HG02938 (cell line): ENCODE results near the gene DCDC2.
"Not testable (repeated sequence)": the region's sequence is repeated elsewhere in the genome, so short reads cannot be mapped to it uniquely, and the experiment has no call there.

Experiments used
- ATAC-seq: cut with Tn5 transposase; IDR thresholded peaks from one replicate; pipeline ENCODE4 v1.9.1; 2021; ENCODE audit warnings: mild to moderate bottlenecking, moderate library complexity; ENCODE audit not compliant: unreplicated experiment

Gene DCDC2

DNA sequence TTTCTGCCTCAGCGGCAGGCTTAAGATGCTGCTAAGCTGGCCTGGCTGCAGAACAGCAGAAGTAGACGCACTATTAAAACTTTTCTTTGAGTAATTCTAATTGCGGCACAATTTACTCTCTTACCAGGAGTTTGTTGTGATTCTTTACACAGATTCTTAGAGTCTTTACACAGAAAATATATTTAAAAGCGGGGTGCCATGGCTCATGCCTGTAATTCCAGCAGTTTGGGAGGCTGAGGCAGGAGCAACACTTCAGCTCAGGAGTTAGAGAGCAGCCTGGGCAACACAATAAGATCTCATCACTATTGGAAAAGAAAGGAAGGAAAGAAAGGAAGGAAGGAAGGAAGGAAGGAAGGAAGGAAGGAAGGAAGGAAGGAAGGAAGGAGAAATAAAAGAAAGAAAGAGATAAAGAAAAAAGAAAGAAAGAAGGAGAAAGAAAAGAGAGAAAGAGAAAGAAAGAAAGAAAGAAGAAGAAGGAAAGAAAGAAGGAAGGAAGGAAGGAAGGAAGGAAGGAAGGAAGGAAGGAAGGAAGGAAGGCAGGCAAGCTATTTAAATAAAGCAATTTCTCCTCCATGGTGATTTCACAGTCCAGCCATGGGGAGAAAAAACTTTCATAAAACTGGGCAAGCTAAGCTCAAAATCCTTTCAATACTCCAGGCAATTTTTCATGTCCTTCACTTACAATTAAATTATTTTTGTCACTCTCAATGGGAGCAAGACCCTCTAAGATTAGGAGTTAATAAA is 23.8 kb upstream of the DCDC2 start:
- no peak for ATAC-seq

DNA sequence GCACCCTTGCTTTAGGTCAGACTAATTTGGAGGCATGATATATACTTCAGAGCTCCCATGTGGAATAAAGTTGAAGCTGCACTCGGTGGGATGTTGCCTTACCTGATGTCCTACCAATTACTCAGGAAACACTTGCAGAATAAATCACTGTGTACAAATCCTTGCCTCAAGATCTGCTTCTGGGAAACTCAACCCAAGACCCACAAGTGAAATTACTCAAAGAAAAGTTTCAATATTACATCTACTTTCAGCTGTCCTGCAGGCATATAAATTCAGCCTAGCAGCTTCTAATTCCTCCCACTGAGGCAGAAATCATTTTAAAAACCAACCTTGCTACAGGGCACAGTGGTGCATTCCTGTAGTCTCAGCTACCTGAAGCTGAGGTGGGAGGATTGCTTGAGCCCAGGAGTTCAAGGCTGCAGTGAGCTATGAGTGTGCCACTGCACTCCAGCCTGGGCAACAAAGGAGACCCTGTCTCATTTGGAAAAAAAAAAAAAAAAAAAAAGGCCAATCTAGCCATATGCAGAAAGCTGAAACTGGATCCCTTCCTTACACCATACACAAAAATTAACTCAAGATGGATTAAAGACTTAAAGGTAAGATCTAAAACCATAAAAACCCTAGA is 20.7 kb upstream of the DCDC2 start:
- ATAC-seq, result no peak

DNA sequence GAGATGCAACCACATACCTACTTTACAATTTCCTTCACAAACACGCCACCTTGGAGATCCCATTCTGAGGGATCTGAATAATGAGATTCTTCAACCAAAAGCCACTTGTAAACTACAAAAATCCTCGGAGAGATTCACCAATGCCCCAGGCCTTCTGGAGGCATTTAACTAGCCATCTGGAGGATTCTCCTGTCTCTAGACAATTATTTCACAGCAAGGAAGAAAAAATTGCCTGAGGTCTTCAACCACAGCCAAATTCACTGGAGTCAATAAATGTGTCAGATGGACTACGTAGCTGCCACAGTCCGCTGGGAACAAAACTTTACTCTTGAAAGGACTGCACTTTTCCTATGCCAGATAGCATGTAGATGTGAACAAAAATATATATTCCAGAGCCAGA is 19.0 kb upstream of the DCDC2 start:
- ATAC-seq, result no peak

DNA sequence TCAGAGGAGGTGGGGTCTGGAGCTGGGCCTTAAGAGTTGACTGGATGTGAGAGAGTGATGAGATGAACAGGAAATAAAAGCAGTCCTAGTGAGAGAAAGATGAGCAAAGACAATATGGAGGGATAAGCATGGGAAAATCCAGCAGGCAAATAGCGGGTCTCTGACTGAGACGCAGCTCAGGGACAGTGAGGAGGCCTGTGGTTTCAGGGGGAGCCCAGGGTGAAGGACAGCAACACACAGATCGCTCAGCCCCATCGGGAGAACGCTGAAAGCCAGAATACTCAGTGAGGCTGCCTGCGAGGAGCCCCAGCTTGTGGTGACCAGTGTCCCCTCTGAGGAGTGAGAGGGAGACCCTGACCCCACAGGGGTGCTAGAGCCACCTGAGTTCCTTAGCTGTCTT is 16.8 kb upstream of the DCDC2 start:
- ATAC-seq, result no peak

- not testable (repeated sequence) for ATAC-seq
These were observed 7.3 kb upstream of the DCDC2 start for GRCh38 chr6:24365103-24365633.

DNA sequence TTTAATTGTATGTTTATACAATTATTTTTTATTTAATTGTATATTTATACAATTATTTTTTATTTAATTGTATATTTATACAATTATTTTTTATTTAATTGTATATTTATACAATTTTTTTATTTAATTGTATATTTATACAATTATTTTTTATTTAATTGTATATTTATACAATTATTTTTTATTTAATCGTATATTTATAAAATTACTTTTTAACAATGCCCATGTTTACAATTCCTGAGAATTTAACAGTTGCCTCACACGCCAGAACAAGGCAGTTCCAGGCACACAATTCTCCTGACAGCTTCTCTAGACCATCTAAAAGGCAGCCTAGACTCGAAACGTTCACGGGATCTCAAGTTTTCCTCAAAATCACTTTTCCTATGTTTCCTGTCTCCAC is 4.5 kb upstream of the DCDC2 start:
- ATAC-seq, result not testable (repeated sequence)

DNA sequence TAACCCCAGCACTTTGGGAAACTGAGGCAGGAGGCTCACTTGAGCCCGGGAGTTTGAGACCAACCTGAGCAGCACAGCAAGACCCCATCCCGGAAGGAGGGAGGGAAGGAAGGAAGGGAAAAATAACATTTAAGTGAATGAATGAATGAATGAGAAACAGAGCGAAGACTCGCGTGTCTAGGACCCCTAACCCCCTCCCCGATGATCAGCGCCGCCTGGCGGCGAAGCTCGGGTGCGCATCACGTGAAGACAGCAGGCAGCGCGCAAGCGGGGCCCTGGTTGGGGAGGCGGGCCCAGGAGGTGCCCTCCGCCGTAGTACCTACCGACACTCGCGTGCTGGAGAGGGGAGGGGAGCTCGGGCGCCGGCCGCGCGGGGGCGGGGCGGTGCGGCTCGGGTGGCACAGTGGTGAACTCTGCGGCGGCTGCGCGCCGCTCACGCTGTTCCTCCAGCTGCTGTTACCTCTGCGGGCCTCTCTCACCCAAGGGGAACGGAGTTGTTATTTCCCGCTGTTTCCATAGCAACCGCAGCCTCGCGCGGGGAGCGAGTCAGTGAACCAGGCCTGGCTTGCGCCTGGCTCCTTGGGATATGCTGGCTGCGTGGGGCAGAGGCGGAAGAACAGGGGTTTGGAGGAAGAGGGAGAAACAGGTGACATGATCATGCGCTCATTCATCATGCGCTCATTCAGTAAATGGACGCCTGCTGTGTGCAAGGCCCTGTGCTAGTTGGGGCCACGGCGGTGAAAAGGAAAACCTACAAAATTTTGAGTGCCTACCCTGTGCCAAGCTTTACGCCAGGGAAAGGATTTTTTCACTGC is 2.0 kb upstream of the DCDC2 start:
- peak; percentile 76 for ATAC-seq

DNA sequence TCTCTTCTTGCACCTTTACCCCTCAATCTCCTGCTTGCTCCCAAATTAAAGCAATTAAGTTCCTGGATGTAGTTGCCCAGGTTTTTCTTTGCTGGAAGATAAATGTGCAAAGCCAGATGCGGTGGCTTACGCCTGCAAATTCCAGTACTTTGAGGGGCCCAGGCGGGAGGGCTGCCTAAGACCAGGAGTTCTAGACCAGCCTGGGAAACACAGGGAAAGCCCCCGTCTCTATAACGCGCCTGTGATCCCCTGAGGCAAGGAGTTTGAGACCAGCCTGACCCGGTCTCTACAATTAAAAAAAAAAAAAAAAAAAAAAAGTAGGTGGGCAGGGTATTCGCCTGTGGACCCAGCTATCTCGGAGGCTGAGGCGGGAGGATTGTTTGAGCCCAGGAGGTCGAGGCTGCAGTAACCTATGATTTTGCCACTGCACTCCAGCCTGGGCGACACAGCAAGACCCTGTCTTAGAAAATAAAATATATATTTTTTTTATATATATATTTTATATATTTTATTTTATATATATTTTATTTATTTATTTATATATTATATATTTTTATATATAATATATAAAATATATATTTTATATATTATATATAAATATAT is 461 bp upstream of the DCDC2 start:
- ATAC-seq, result no peak

GRCh38 chr6:24356310-24356973 is 1.4 kb downstream of the DCDC2 start:
- no peak for ATAC-seq

GRCh38 chr6:24355393-24355792 is 2.5 kb downstream of the DCDC2 start:
- ATAC-seq, result no peak

- ATAC-seq, result no peak
These were observed 4.0 kb downstream of the DCDC2 start for GRCh38 chr6:24353861-24354260.

DNA sequence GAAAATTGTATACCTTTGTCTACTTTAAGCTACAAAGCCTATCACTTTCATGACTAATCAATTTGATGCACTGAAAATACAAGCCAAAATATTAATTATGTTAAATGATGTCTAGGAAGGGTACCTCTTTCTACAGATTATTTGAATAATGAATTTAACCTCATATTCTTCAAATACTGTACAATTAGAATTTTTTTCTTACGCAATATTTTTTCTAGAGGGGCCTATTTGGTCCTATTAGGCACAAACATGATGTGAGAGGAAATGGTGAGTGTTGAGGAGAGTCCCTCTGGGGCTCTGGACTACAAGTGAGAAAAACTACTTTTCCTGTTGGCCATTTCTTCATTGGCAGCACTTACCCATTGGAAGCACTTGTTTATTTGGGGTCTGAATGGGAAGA is 5.4 kb downstream of the DCDC2 start:
- ATAC-seq, result no peak

DNA sequence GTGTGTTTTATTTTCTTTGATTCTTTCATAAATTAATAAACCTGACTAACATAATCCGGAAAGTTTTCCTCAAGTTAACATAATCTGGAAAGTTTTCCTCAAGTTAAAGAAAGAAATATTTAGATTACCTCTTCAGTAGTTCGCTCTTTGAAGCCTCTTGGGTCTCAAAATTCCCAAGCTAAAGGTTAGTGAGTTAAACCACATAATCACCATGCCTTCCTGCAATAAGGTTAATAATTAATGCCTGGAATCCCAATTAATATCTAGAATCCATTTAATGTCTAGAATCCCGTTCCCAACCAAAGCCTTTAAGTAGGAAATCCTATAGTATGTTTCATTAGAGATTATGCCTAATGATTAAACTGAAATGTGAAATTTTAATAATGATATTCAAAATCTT is 12.9 kb downstream of the DCDC2 start:
- ATAC-seq, result no peak

DNA sequence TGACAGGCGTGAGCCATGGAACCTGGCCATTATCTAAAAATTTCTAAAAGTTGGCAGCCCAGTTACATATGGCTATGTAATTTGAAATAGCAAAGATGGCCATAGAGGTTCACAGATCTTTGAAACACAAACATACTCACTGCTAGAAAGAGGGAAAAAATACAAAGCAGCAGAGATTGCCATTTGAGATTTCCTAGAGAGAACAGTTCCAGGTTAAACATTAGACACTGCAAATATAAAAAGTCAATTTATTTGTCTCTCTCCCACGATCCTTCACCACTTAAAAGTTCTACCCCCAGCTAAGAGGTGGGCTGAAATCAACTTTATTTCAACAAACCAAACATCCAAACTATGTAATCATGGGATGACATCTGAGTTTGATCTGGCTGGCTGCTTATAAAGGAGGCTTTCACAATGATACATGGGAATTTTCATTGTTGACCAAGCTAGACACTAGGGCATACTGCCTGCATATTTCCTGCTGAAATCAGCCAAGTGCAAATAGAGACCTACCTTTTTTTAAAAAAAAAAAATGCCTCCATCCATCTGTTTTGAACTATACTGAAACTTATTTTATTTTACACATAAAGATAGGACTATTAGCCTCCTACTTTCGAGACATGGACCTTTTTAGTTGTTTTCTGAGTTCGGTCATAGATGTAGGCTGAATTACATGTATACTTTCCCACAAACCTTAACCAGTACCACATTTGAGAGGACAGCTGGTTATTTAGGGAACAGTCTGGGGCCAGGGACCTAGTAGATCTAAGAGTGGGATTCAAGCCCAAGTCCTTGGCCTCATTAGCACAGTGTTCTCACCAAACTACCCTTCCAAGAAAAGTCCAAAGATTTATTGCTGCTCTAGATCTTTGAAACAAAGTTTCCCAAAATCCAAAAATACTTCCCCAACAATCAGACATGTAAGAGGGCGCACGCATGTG is 16.6 kb downstream of the DCDC2 start:
- ATAC-seq, result no peak

- no peak for ATAC-seq
These were observed 17.9 kb downstream of the DCDC2 start for GRCh38 chr6:24339932-24340331.

DNA sequence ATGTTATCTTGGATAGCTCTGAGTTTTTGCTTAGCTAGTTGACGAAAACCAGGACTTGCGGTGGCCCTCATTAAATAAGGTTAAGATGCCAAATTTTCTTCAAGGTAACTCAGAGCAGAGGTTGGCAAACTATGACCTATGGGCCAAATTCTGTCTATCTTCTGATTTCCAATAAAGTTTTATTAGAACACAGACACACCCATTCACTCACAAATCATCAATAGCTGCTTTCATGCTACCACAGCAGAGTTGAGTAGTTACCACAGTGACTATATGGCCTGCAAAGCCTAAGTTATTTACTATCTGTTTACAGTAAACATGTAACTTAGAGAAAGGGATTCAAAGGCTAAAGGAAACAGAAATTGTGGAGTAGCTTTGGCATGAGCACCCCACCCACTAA is 23.6 kb downstream of the DCDC2 start:
- no peak for ATAC-seq

- no peak for ATAC-seq
These were observed 25.5 kb downstream of the DCDC2 start for GRCh38 chr6:24332317-24332716.

DNA sequence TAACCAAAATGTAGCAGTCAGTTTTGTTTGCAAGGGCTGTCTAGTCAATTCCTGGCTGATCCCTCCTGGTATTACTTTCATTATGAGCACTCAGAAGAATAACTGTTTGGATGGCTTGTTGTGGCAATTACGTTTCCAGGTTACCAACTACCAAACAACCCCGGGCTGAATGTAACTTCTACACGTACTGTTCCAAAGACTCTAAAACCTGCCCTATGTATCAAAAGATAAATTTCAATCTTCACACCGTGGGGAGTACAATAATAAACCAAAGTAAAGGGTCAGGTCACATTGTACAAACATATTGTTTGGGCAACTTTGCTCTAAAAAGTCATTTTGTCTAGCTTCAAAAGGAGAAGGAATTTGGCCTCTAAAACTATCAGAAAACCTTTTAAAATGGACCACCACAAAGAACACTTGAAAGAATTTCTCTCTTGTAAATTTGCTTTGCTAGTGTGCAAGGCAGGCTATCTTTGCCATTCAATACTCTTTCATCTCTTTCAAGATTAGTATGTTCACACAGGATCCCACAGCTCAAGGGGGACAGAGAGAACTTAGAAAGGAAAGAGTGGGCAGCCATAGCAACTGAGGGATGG is 27.6 kb downstream of the DCDC2 start:
- ATAC-seq, result no peak

DNA sequence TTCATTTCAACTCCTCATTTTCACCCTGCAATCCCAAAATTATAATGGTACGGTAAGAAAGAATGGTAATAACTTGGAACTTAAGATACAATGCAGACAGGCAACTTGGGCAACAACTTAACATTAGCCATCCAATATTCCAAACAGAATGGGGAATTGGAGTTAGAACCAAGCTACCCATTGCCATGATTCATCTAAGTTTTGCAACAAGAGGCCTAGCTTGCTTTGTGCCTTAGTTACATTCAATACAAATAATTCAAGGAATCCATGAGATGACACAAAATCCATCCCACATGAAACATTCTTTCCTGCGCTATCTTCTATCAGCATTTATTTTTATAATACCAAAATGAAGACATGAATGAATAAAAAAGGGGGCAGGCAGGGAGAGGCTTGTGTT is 28.4 kb downstream of the DCDC2 start:
- ATAC-seq, result no peak
